ENCODE measurements around the gene SOCS4.

SOCS4 gene

DNA sequence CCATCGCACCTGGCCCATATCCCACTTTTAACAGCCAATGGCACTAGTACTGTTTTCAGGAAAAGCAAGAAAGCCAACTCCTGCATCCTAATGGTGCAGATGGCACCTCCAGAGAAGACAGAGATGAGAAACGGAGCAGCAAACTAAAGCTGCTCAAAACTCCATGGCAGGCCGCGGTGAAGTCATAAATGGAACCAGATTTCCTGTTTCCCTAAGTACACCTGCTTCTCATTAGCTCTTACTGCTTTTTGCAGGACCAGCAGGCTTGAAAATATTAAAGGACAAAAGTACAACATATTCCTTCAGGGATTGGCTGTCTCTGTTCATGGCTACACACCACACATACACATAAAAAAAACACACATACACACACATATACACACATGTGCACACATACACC, 65.3 kb downstream of the SOCS4 start:
- DNase-seq = no peak

GRCh38 chr14:55094292-55095157, 67.5 kb downstream of the SOCS4 start:
- no peak for DNase-seq

- DNase-seq = peak; percentile 30
These were observed 71.0 kb downstream of the SOCS4 start for GRCh38 chr14:55097881-55098560.

GRCh38 chr14:55098561-55098898, 71.5 kb downstream of the SOCS4 start:
- no peak for DNase-seq
